ENCODE results near the gene BTBD6. TPM values are rescaled to one million over a fixed set of nuclear protein-coding genes. Genes with fewer than 3 reads are reported as not detected.
"Not testable (repeated sequence)": the region's sequence is repeated elsewhere in the genome, so short reads cannot be mapped to it uniquely, and the experiment has no call there.

BTBD6 gene
- total RNA-seq, 2 experiments from 2014 or later: 44.2 to 45.7 TPM

DNA sequence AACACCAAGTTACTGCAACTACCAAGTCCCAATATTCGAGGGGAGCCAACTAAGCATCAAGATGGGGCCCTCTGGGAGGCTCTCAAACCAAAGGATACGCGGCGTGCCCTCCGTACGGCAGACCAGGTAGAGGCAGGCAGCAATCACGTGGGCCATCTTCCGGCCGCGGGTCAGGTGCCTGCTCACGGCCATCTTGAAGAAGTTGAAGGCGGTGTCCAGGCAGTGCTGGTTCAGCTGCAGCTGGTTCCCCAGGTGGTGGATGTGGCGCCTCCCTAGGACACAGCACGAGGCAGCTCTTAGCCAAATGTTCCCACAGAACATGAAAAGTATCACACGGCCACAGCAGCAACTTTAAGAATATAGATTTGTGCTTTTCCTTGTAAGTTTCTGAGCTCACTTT lies 24.3 kb downstream of the BTBD6 start:
- no peaks in the 10 kb centered on the region for H3K36me3 Mint-ChIP-seq (ENCODE audit: low read depth)
- ChIA-PET CTCF (no interaction called here), POLR2A (no interaction called here)
- no peaks in the 10 kb centered on the region for H3K4me1 Mint-ChIP-seq
- no peak overlapping the region for H3K27ac Mint-ChIP-seq
- H3K4me3 Mint-ChIP-seq: no peak overlapping the region
- H3K27me3 Mint-ChIP-seq: no peaks in the 10 kb centered on the region
- no peaks in the 10 kb centered on the region for H3K9me3 Mint-ChIP-seq
- DNase-seq: no peak

GRCh38 chr14:105273062-105273461 lies 24.7 kb downstream of the BTBD6 start:
- no peaks in the 10 kb centered on the region for H3K4me1 Mint-ChIP-seq
- no peak overlapping the region for H3K4me3 Mint-ChIP-seq
- no peak for DNase-seq
- H3K27ac Mint-ChIP-seq: no peak overlapping the region
- POLR2A ChIA-PET: no interaction called here
- CTCF ChIA-PET: no interaction called here
- H3K9me3 Mint-ChIP-seq: no peaks in the 10 kb centered on the region
- no peaks in the 10 kb centered on the region for H3K36me3 Mint-ChIP-seq (ENCODE audit: low read depth)
- H3K27me3 Mint-ChIP-seq: no peaks in the 10 kb centered on the region

- CTCF ChIA-PET: no interaction called here
- H3K27ac Mint-ChIP-seq: no peak overlapping the region
- H3K4me3 Mint-ChIP-seq: no peak overlapping the region
- H3K36me3 Mint-ChIP-seq (ENCODE audit: low read depth): no peaks in the 10 kb centered on the region
- POLR2A ChIA-PET: no interaction called here
- no peaks in the 10 kb centered on the region for H3K27me3 Mint-ChIP-seq
- no peaks in the 10 kb centered on the region for H3K9me3 Mint-ChIP-seq
- H3K4me1 Mint-ChIP-seq: no peaks in the 10 kb centered on the region
- no peak for DNase-seq
These were observed 26.3 kb downstream of the BTBD6 start for GRCh38 chr14:105274637-105275036.

- Mint-ChIP-seq H3K36me3 (ENCODE audit: low read depth) (no peaks in the 10 kb centered on the region), H3K4me1 (no peaks in the 10 kb centered on the region), H3K9me3 (no peaks in the 10 kb centered on the region), H3K27me3 (no peaks in the 10 kb centered on the region), H3K4me3 (no peak overlapping the region), H3K27ac (no peak overlapping the region)
- DNase-seq: no peak
- POLR2A ChIA-PET: interaction anchor here (0.8 kb wide), 1 partner anchor 21 kb away, joined by 3 read pairs; no protein-coding TSS in a partner anchor
- CTCF ChIA-PET: no interaction called here
These were observed 27.1 kb downstream of the BTBD6 start for GRCh38 chr14:105275267-105275946.

DNA sequence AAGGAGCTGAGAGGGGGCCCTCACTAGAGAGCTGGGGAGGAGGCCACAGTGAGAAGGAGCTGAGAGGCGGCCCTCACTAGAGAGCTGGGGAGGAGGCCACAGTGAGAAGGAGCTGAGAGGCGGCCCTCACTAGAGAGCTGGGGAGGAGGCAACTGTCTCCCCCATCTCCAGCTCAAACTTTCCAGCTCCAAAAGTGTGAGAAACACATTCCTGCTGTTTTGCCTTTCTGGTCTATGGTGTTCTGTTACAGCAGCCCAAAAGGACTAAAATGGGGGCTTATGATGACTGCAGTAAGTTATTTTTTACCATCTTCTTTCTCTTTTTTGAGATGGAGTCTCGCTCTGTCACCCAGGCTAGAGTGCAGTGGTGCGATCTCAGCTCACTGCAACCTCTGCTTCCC lies 29.1 kb downstream of the BTBD6 start:
- POLR2A ChIA-PET; H3K27ac Mint-ChIP-seq; H3K9me3 Mint-ChIP-seq; H3K36me3 Mint-ChIP-seq (ENCODE audit: low read depth); H3K27me3 Mint-ChIP-seq; DNase-seq; CTCF ChIA-PET; H3K4me1 Mint-ChIP-seq; H3K4me3 Mint-ChIP-seq: not testable (repeated sequence)

DNA sequence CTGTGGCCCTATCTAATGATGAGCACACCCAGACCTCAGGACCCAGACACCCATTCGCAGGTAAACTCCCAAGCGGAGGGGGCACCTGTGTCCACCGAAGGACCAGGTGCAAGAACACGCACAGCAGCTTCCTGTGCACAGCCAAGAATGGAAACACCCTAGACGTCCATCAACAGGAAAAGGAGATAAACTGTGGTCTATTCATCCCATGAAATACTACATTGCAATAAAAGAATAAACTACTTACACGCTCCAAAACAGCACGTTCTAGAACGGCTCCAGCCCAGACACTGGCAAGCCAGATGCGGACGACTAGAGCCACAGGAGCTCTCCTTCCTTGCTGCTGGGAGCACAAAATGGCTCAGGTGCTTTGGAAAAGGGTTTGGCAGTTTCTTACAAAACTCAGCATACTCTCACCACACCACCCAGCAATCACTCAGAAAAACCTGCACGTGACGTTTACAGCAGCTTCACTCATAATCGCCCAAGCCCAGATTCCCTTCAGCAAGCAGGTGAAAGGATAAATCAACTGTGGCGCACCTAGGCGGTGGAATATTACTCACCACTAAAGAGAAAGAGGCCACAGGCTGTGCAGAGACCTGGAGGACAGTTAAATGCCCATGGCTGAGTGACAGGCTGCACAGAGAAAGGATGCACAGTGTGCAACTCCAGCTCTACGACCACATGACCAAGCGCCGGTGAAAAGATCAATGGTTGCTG lies 31.5 kb downstream of the BTBD6 start:
- no peak overlapping the region for H3K4me3 Mint-ChIP-seq
- H3K9me3 Mint-ChIP-seq: no peaks in the 10 kb centered on the region
- peaks cover 20% of the 10 kb centered on the region for H3K4me1 Mint-ChIP-seq
- ChIA-PET POLR2A (interaction anchor here (1.2 kb wide), 1 partner anchor 21 kb away, joined by 4 read pairs; the partner anchor contains the start of gene BRF1), CTCF (interaction anchor here (0.6 to 1.0 kb wide), 2 partner anchors 16 to 190 kb away, joined by 3 read pairs; no protein-coding TSS in a partner anchor)
- no peaks in the 10 kb centered on the region for H3K36me3 Mint-ChIP-seq (ENCODE audit: low read depth)
- no peak overlapping the region for H3K27ac Mint-ChIP-seq
- H3K27me3 Mint-ChIP-seq: no peaks in the 10 kb centered on the region
- no peak for DNase-seq

- Mint-ChIP-seq H3K27ac (no peak overlapping the region), H3K4me1 (peaks cover 22% of the 10 kb centered on the region), H3K4me3 (no peak overlapping the region), H3K27me3 (no peaks in the 10 kb centered on the region), H3K36me3 (ENCODE audit: low read depth) (no peaks in the 10 kb centered on the region), H3K9me3 (no peaks in the 10 kb centered on the region)
- no peak for DNase-seq
- CTCF ChIA-PET: no interaction called here
- POLR2A ChIA-PET: no interaction called here
These were observed 32.2 kb downstream of the BTBD6 start for GRCh38 chr14:105280525-105280924.

- Mint-ChIP-seq H3K27me3 (no peaks in the 10 kb centered on the region), H3K27ac (no peak overlapping the region), H3K4me3 (no peak overlapping the region), H3K9me3 (no peaks in the 10 kb centered on the region), H3K4me1 (peaks cover 22% of the 10 kb centered on the region), H3K36me3 (ENCODE audit: low read depth) (no peaks in the 10 kb centered on the region)
- POLR2A ChIA-PET: interaction anchor here (2.0 kb wide), 1 partner anchor 191 kb away, joined by 4 read pairs; no protein-coding TSS in a partner anchor
- peak; percentile 33 for DNase-seq
- CTCF ChIA-PET: interaction anchor here (1.4 kb wide), 1 partner anchor 20 kb away, joined by 4 read pairs; the partner anchor contains the start of gene BRF1
These were observed 33.2 kb downstream of the BTBD6 start for GRCh38 chr14:105281371-105282097.

DNA sequence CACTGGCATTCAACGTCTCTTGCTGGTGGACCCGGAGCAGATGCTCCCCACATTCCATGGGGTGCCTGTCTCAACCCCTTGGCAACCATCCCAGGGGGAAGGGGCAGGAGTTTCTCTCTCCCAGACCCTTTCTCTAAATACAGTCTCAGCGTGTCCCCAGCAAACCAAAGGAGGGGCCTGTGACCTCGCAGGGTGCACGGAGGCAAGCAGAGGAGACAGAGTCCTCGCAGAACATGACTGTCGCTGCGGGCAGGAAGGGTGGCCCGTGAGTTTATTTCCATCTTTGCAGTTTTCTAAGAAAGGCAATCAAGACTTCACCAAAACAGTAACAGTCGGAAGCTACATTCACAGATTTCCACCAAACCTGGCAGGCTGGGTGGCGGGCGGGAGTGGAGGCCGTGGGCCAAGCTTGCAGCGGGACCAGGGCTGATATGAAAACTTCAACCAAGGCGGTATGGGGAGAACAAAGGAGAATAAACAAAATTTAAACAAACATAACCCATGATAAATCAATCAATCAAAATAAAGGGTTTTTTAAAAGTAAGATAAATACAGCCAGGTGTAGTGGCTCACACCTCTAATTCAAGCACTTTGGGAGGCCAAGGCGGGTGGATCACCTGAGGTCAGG lies 33.9 kb downstream of the BTBD6 start:
- Mint-ChIP-seq H3K27me3 (no peaks in the 10 kb centered on the region), H3K9me3 (no peaks in the 10 kb centered on the region), H3K4me1 (peaks cover 22% of the 10 kb centered on the region), H3K36me3 (ENCODE audit: low read depth) (no peaks in the 10 kb centered on the region), H3K27ac (no peak overlapping the region), H3K4me3 (no peak overlapping the region)
- ChIA-PET CTCF (interaction anchor here (1.4 kb wide), 1 partner anchor 19 kb away, joined by 4 read pairs; the partner anchor contains the start of gene BRF1), POLR2A (interaction anchor here (2.0 kb wide), 1 partner anchor 192 kb away, joined by 4 read pairs; no protein-coding TSS in a partner anchor)
- DNase-seq: no peak

DNA sequence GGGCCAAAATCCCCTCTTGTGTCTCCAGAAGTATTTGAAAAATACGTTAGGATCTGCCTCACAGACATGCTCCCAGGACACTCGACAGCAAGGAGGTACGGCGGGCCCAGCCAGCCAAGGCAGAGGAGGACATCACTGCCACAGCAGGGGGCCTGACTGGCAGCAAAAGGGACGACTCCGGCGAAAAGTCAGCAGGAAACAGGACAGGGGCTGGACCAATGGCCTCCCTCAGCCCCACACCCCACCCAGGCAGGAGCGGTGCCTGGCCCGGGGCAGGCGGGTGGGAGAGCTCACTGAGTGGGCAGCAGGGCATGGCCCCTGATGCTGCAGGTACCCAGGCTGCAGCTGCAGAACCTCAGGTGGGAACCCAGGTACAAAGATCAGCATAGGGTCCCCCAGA lies 34.7 kb downstream of the BTBD6 start:
- Mint-ChIP-seq H3K36me3 (ENCODE audit: low read depth) (no peaks in the 10 kb centered on the region), H3K9me3 (no peaks in the 10 kb centered on the region), H3K27me3 (no peaks in the 10 kb centered on the region), H3K4me3 (no peak overlapping the region), H3K27ac (no peak overlapping the region), H3K4me1 (peaks cover 22% of the 10 kb centered on the region)
- POLR2A ChIA-PET: interaction anchor here (0.8 to 2.0 kb wide), 3 partner anchors 10 to 193 kb away, joined by 3 to 4 read pairs (median 4); partner anchors contain the start of gene BRF1
- CTCF ChIA-PET: interaction anchor here (1.4 kb wide), 1 partner anchor 18 kb away, joined by 4 read pairs; the partner anchor contains the start of gene BRF1
- no peak for DNase-seq

DNA sequence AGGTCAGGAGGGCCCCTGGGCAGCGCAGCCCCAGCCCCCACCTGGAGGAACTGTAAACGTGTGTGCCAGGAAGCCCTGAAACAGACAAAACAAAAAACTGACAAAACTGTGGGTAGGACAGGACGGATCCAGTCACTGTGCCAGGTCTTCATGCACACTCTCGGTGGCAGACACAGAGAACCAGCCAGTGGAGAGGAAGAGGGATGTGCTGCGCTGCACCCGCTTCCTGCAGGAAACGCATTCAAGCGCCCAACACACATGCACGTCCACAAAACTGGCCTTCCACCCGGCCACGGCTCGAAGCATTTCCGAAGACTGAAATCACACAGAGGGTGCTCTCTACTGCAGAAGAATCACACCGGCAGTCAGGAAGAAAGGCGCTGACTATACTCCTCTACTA lies 35.6 kb downstream of the BTBD6 start:
- Mint-ChIP-seq H3K36me3 (ENCODE audit: low read depth) (no peaks in the 10 kb centered on the region), H3K9me3 (no peaks in the 10 kb centered on the region), H3K4me3 (no peak overlapping the region), H3K4me1 (peaks cover 22% of the 10 kb centered on the region), H3K27ac (peak overlapping the region; percentile 47), H3K27me3 (no peaks in the 10 kb centered on the region)
- ChIA-PET CTCF (no interaction called here), POLR2A (interaction anchor here (1.0 to 2.0 kb wide), 2 partner anchors 9 to 194 kb away, joined by 4 read pairs; no protein-coding TSS in a partner anchor)
- peak; percentile 22 for DNase-seq

- ChIA-PET CTCF (interaction anchor here (0.5 kb wide), 1 partner anchor 16 kb away, joined by 4 read pairs; the partner anchor contains the start of gene BRF1), POLR2A (no interaction called here)
- Mint-ChIP-seq H3K4me3 (no peak overlapping the region), H3K27ac (no peak overlapping the region), H3K36me3 (ENCODE audit: low read depth) (no peaks in the 10 kb centered on the region), H3K27me3 (no peaks in the 10 kb centered on the region), H3K9me3 (no peaks in the 10 kb centered on the region), H3K4me1 (peaks cover 27% of the 10 kb centered on the region)
- no peak for DNase-seq
These were observed 36.8 kb downstream of the BTBD6 start for GRCh38 chr14:105285174-105285573.

GRCh38 chr14:105286759-105287144 lies 38.4 kb downstream of the BTBD6 start:
- H3K4me3 Mint-ChIP-seq: no peak overlapping the region
- no peaks in the 10 kb centered on the region for H3K36me3 Mint-ChIP-seq (ENCODE audit: low read depth)
- no peaks in the 10 kb centered on the region for H3K27me3 Mint-ChIP-seq
- POLR2A ChIA-PET: no interaction called here
- no peak overlapping the region for H3K27ac Mint-ChIP-seq
- CTCF ChIA-PET: no interaction called here
- H3K4me1 Mint-ChIP-seq: peaks cover 36% of the 10 kb centered on the region
- no peak for DNase-seq
- H3K9me3 Mint-ChIP-seq: no peaks in the 10 kb centered on the region

Measured in activated CD4-positive, alpha-beta memory T cell treated with anti-CD3 and anti-CD28 coated beads, Interleukin-2, amount 10 ng/mL, durations not matched to agents 7 days and 5 days (primary cell).